GM23338 (cell line): ENCODE data around the gene VEZT.

Experiments
- CREB1 ChIP-seq: fragments of 250-450 bp; sonication (Bioruptor Pico); IDR thresholded peaks from 2 replicates; pipeline ENCODE4 v1.5.0; 2020; ENCODE audit warnings: low read depth, mild to moderate bottlenecking, moderate library complexity
- CTCF ChIP-seq, 2 experiments: fragments of 200-600 bp in 1 of 2; sonication (generic) in 1 of 2; conservative IDR thresholded peaks; 2 replicates each; pipeline versions ENCODE4 v1.5.1 to v1.6.1; 2016 to 2017; ENCODE audit warnings: antibody characterized with exemption in 2 of 2, low read depth in 2 of 2, mild to moderate bottlenecking in 2 of 2, moderate library complexity in 1 of 2
- ETS1 ChIP-seq: IDR thresholded peaks from 2 replicates; pipeline ENCODE4 v1.6.1; 2016; ENCODE audit warnings: antibody characterized with exemption
- EZH2 ChIP-seq: fragments of 200-600 bp; sonication (generic); IDR thresholded peaks from one replicate; pipeline ENCODE4 v1.8.0; 2017; ENCODE audit warnings: antibody characterized with exemption, mild to moderate bottlenecking, low read depth; ENCODE audit not compliant: unreplicated experiment
- EZH2phosphoT487 ChIP-seq: fragments of 200-600 bp; sonication (generic); IDR thresholded peaks from one replicate; pipeline ENCODE4 v1.8.1; 2018; ENCODE audit warnings: antibody characterized with exemption; ENCODE audit not compliant: unreplicated experiment
- JUNB ChIP-seq: IDR thresholded peaks from one replicate; pipeline ENCODE4 v1.6.1; 2016; ENCODE audit warnings: antibody characterized with exemption; ENCODE audit not compliant: unreplicated experiment
- POLR2AphosphoS5 ChIP-seq: IDR thresholded peaks from 2 replicates; pipeline ENCODE4 v1.6.1; 2016; ENCODE audit warnings: antibody characterized with exemption, low read depth
- REST ChIP-seq: IDR thresholded peaks from one replicate; pipeline ENCODE4 v1.6.1; 2018; ENCODE audit warnings: antibody characterized with exemption; ENCODE audit not compliant: unreplicated experiment

DNA sequence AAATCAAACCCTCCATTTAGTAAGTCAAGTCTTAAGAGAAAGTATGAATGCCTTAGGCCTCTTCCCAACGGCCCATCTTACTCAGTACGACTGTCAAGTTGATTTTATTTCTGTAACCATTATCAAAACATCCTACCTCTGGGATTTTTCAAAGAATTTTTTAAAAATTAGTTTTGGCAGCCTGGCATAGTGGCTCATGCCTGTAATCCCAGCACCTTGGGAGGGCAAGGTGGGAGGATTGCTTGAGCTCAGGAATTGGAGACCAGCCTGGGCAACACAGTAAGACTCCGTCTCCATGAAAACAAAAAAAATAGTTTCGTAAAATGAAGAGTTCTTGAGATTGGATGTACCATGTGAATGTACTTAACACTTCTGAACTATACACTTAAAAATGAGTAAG, 4.5 kb upstream of the VEZT start:
- TF ChIP-seq CTCF (conservative IDR thresholded peaks at IDR 0.05; ENCODE audit: low read depth in 2 of 2): no peak
- no peak for TF ChIP-seq ETS1
- no peak for TF ChIP-seq EZH2
- no peak for TF ChIP-seq POLR2AphosphoS5
- no peak for TF ChIP-seq EZH2phosphoT487
- TF ChIP-seq JUNB: no peak
- no peak for TF ChIP-seq CREB1 (CRISPR knock-in tag)
- no peak for TF ChIP-seq REST
